A549 (cell line): ENCODE results near the gene CHST7. TPM values are rescaled to one million over a fixed set of nuclear protein-coding genes. Genes with fewer than 3 reads are reported as not detected.

Experiments used
- ATAC-seq, 2 experiments: fragments of 200-7000 bp in 1 of 2; fragments of >200 bp in 1 of 2; cut with Nextera tagmentation in 1 of 2; cut with Tn5 transposase in 1 of 2; 3 replicates each; pipeline versions ENCODE4 v1.8.0 to v1.9.1; 2018 to 2020; ENCODE audit warnings: mild to moderate bottlenecking in 1 of 2, moderate library complexity in 1 of 2
- CTCF ChIA-PET: fragments of 300-600 bp; sonication (Branson Sonifier 250); formaldehyde crosslinking; extraction: SDS; loops from one replicate; lab custom pipeline; 2021; ENCODE audit warnings: antibody characterized with exemption, inconsistent platforms; lab: Yijun Ruan, JAX
- POLR2A ChIA-PET: fragments of 350-600 bp; formaldehyde crosslinking; extraction: SDS; loops from one replicate; lab custom pipeline; 2021; ENCODE audit warnings: antibody characterized with exemption, inconsistent platforms; lab: Yijun Ruan, JAX
- DNase-seq, 2 experiments: peaks; one replicate each; pipeline versions ENCODE4 v3.0.0 to v3.0.0-alpha.2; 2011 to 2016; ENCODE audit warnings: low read depth in 1 of 2, low spot score in 1 of 2
- FAIRE-seq: peaks from 2 replicates; lab custom pipeline; 2011; peaks lifted over from hg19 to GRCh38; lab: Jason Lieb, UNC
- H3K27ac ChIP-seq, 2 experiments: fragments of >200 bp; sonication (Bioruptor Twin); formaldehyde crosslinking; 3 replicates each; pipeline ENCODE4 v1.5.1; 2016 to 2017
- H3K4me1 ChIP-seq: fragments of >200 bp; sonication (Bioruptor Twin); formaldehyde crosslinking; 3 replicates; pipeline ENCODE4 v1.6.1; 2016
- H3K4me2 ChIP-seq: fragments of >200 bp; sonication (Bioruptor Twin); formaldehyde crosslinking; 3 replicates; pipeline ENCODE4 v1.6.1; 2016
- H3K4me3 ChIP-seq: fragments of >200 bp; sonication (Bioruptor Twin); formaldehyde crosslinking; 3 replicates; pipeline ENCODE4 v1.5.1; 2016
- H3K9me3 ChIP-seq: fragments of >200 bp; sonication (Bioruptor Twin); formaldehyde crosslinking; 3 replicates; pipeline ENCODE4 v1.6.1; 2016
- CBX2 ChIP-seq: fragments of 200-600 bp; sonication (generic); IDR thresholded peaks from 2 replicates; pipeline ENCODE4 v1.6.1; 2016; ENCODE audit warnings: low read depth, mild to moderate bottlenecking, borderline replicate concordance
- CEBPB ChIP-seq, 2 experiments: fragments of >200 bp in 1 of 2; sonication (Bioruptor Twin) in 1 of 2; formaldehyde crosslinking in 1 of 2; IDR thresholded peaks; 2 replicates each; pipeline ENCODE4 v1.6.1; 2012 to 2016
- CHD2 ChIP-seq: fragments of 150-350 bp; IDR thresholded peaks from 2 replicates; pipeline ENCODE4 v1.6.1; 2014; ENCODE audit warnings: low read length; ENCODE audit not compliant: partially characterized antibody
- CHD4 ChIP-seq: fragments of 200-600 bp; sonication (generic); IDR thresholded peaks from 2 replicates; pipeline ENCODE4 v1.6.1; 2016; ENCODE audit warnings: antibody characterized with exemption, mild to moderate bottlenecking, borderline replicate concordance
- E2F6 ChIP-seq: IDR thresholded peaks from 2 replicates; pipeline ENCODE4 v1.6.1; 2012; ENCODE audit warnings: low read depth, borderline replicate concordance
- EHF ChIP-seq: fragments of 250-450 bp; sonication (Bioruptor Pico); IDR thresholded peaks from 2 replicates; pipeline ENCODE4 v1.5.0; 2020; ENCODE audit warnings: mild to moderate bottlenecking
- EHMT2 ChIP-seq: fragments of 200-600 bp; sonication (generic); IDR thresholded peaks from 2 replicates; pipeline ENCODE4 v1.6.1; 2016; ENCODE audit warnings: antibody characterized with exemption, low read depth, mild to moderate bottlenecking, moderate library complexity
- ELK1 ChIP-seq: fragments of 150-350 bp; IDR thresholded peaks from 2 replicates; pipeline ENCODE4 v1.6.1; 2014; ENCODE audit warnings: low read depth, mild to moderate bottlenecking, low read length
- FOSB ChIP-seq: fragments of 250-450 bp; sonication (Bioruptor Pico); IDR thresholded peaks from 2 replicates; pipeline ENCODE4 v1.5.0; 2020; ENCODE audit warnings: mild to moderate bottlenecking, moderate library complexity
- HDAC2 ChIP-seq: fragments of 200-600 bp; sonication (generic); IDR thresholded peaks from 2 replicates; pipeline ENCODE4 v1.6.1; 2016
- HMGXB4 ChIP-seq: fragments of 250-450 bp; sonication (Bioruptor Pico); IDR thresholded peaks from 2 replicates; pipeline ENCODE4 v1.5.0; 2021; ENCODE audit warnings: mild to moderate bottlenecking, moderate library complexity, borderline replicate concordance
- HOXB13 ChIP-seq: fragments of 250-450 bp; sonication (Bioruptor Pico); IDR thresholded peaks from 2 replicates; pipeline ENCODE4 v1.5.0; 2020; ENCODE audit warnings: low read depth, mild to moderate bottlenecking, moderate library complexity
- HOXB5 ChIP-seq: fragments of 250-450 bp; sonication (Bioruptor Pico); IDR thresholded peaks from 2 replicates; pipeline ENCODE4 v1.5.0; 2020; ENCODE audit warnings: mild to moderate bottlenecking, moderate library complexity
- KDM5A ChIP-seq: fragments of 200-600 bp; sonication (generic); IDR thresholded peaks from 2 replicates; pipeline ENCODE4 v1.6.1; 2016; ENCODE audit warnings: antibody characterized with exemption, mild to moderate bottlenecking
- MAX ChIP-seq: IDR thresholded peaks from 2 replicates; pipeline ENCODE4 v1.6.1; 2012
- MAZ ChIP-seq: fragments of 150-350 bp; IDR thresholded peaks from 2 replicates; pipeline ENCODE4 v1.6.1; 2014; ENCODE audit warnings: antibody characterized with exemption, low read depth, low read length, borderline replicate concordance
- NPAS2 ChIP-seq: fragments of 250-450 bp; sonication (Bioruptor Pico); IDR thresholded peaks from 2 replicates; pipeline ENCODE4 v1.8.0; 2022; ENCODE audit warnings: mild to moderate bottlenecking, moderate library complexity, borderline replicate concordance
- NR3C1 ChIP-seq: fragments of >200 bp; sonication (Bioruptor Twin); formaldehyde crosslinking; IDR thresholded peaks from 3 replicates; pipeline ENCODE4 v1.6.1; 2017
- PBX3 ChIP-seq: IDR thresholded peaks from 2 replicates; pipeline ENCODE4 v1.6.1; 2012
- PHF8 ChIP-seq: fragments of 200-600 bp; sonication (generic); IDR thresholded peaks from 2 replicates; pipeline ENCODE4 v1.6.1; 2016; ENCODE audit warnings: low read depth, mild to moderate bottlenecking, antibody characterized with exemption, moderate library complexity, borderline replicate concordance
- POLR2AphosphoS2 ChIP-seq: conservative IDR thresholded peaks from 2 replicates; pipeline ENCODE4 v1.6.1; 2012; ENCODE audit warnings: low read length, improper control_type of control experiment, inconsistent platforms
- RARB ChIP-seq: fragments of 250-450 bp; sonication (Bioruptor Pico); IDR thresholded peaks from 2 replicates; pipeline ENCODE4 v1.8.0; 2021; ENCODE audit warnings: mild to moderate bottlenecking, moderate library complexity
- REST ChIP-seq: fragments of 200-600 bp; sonication (generic); IDR thresholded peaks from 2 replicates; pipeline ENCODE4 v1.6.1; 2016; ENCODE audit warnings: antibody characterized with exemption, mild to moderate bottlenecking, moderate library complexity
- RFX5 ChIP-seq: fragments of 450-650 bp; IDR thresholded peaks from 2 replicates; pipeline ENCODE4 v1.7.1; 2014; ENCODE audit warnings: antibody characterized with exemption, mild to moderate bottlenecking, moderate library complexity
- USF2 ChIP-seq: fragments of 450-650 bp; IDR thresholded peaks from 2 replicates; pipeline ENCODE4 v1.6.1; 2014; ENCODE audit warnings: antibody characterized with exemption
- ZSCAN20 ChIP-seq: fragments of 250-450 bp; sonication (Bioruptor Pico); IDR thresholded peaks from 2 replicates; pipeline ENCODE4 v1.8.0; 2022; ENCODE audit warnings: mild to moderate bottlenecking, moderate library complexity
- WGBS: methylation state at CpG from one replicate; pipeline ENCODE4 v1.1.6; 2017; ENCODE audit errors: missing lambda C conversion rate; 5-methylcytosine and 5-hydroxymethylcytosine counted together
- polyA plus RNA-seq, 4 experiments: library from polyadenylated mRNA; depleted of rRNA in 3 of 4; stranded (reverse); fragments of >200 nt; fragmentation: RNase III in 1 of 4; extraction: RNeasy Plus Mini Kit Qiagen cat#74134 plus additional on column Dnase treatment in 1 of 4; gene quantifications; 2 replicates in 3 of 4; 3 replicates in 1 of 4; pipeline ENCODE4 v1.2.3, GENCODE V29; 2011 to 2017

CHST7 gene
- polyA plus RNA-seq, 2 of the 4 experiments (the other 2 are of a cell fraction) = 6.5 to 18.8 TPM

GRCh38 chrX:46602468-46603102, 29.0 kb downstream of the CHST7 start:
- ChIA-PET CTCF (interaction anchor here (0.6 kb wide), 1 partner anchor 1039 kb away, joined by 3 read pairs; no protein-coding TSS in a partner anchor), POLR2A (no interaction called here)
- peaks cover 5% of the 10 kb centered on the region; the same call in 1 of the 3 replicates for H3K4me1 ChIP-seq
- 96% methylated on average over 6 of the region's 6 CpGs for WGBS
- no peak for ATAC-seq
- no peaks in the 10 kb centered on the region for H3K9me3 ChIP-seq
- H3K4me2 ChIP-seq = no peak overlapping the region
- H3K4me3 ChIP-seq = no peak overlapping the region
- no peak overlapping the region for H3K27ac ChIP-seq
- DNase-seq = no peak
- FAIRE-seq = no peak
- TF ChIP-seq RARB (CRISPR knock-in tag) (no peak), CHD4 (no peak), MAZ (no peak), HDAC2 (no peak), NR3C1 (no peak), CBX2 (no peak), EHMT2 (no peak), KDM5A (no peak), CEBPB (IDR thresholded peaks at IDR 0.05) (no peak), CHD2 (no peak), MAX (no peak), FOSB (no peak), PBX3 (no peak)

- no peak for TF ChIP-seq USF2
- no peak for TF ChIP-seq ELK1
- TF ChIP-seq REST = no peak
- no peak for TF ChIP-seq NPAS2 (CRISPR knock-in tag)
- no peak for TF ChIP-seq HOXB13 (CRISPR knock-in tag)
- no peak for TF ChIP-seq KDM5A
- no peak for TF ChIP-seq PHF8
- TF ChIP-seq POLR2AphosphoS2 = no peak
- TF ChIP-seq CHD2 = no peak
- no peak for TF ChIP-seq HMGXB4 (CRISPR knock-in tag)
- no peak for TF ChIP-seq EHF (CRISPR knock-in tag)
- no peak for TF ChIP-seq RFX5
- no peak for TF ChIP-seq HOXB5 (CRISPR knock-in tag)
- TF ChIP-seq E2F6 = no peak
- TF ChIP-seq ZSCAN20 (CRISPR knock-in tag) = no peak
- TF ChIP-seq, all 56 proteins: peak for 0
- no peak overlapping the region for H3K4me3 ChIP-seq
- ChIA-PET CTCF (interaction anchor here (1.1 kb wide), 1 partner anchor 18 kb away, joined by 3 read pairs; no protein-coding TSS in a partner anchor), POLR2A (no interaction called here)
- WGBS = 92% methylated on average over 11 of the region's 11 CpGs
- H3K9me3 ChIP-seq = no peaks in the 10 kb centered on the region
- H3K4me2 ChIP-seq = no peak overlapping the region
- FAIRE-seq (no peak), ATAC-seq (no peak), DNase-seq (no peak)
- H3K27ac ChIP-seq = no peak overlapping the region
- H3K4me1 ChIP-seq = no peaks in the 10 kb centered on the region
Observed at GRCh38 chrX:46607916-46608315, 34.4 kb downstream of the CHST7 start.
